Measurements from ENCODE around the gene ITPK1. TPM values are rescaled to one million over a fixed set of nuclear protein-coding genes. Genes with fewer than 3 reads are reported as not detected.

ITPK1 gene
- total and polyA plus RNA-seq, 10 of the 15 experiments (the other 5 are each of a cell fraction or from before 2014, with no cell fraction given) = 1.3 to 73.2 (median 27.0) TPM

GRCh38 chr14:92943855-92944570, 171.7 kb downstream of the ITPK1 start:
- no peaks in the 10 kb centered on the region for H4K20me1 ChIP-seq (ENCODE audit: control insufficient read depth, insufficient read depth)
- no peaks in the 10 kb centered on the region for H3K79me2 ChIP-seq (ENCODE audit: control insufficient read depth, insufficient read depth, low read length)
- SMC1A ChIA-PET (ENCODE audit: uncharacterized antibody, unreplicated experiment) = no interaction called here
- in situ Hi-C loops (cut with MboI) (no loop called here), intact Hi-C loops (cut with micrococcal nuclease; ENCODE audit: unreplicated experiment) (no loop called here)
- H3K9me3 ChIP-seq (replicated peaks; ENCODE audit: control insufficient read depth, insufficient read depth, low read length) = no peaks in the 10 kb centered on the region
- no peaks in the 10 kb centered on the region for H3K27me3 ChIP-seq (replicated peaks in 1 of 2; ENCODE audit: control insufficient read depth in 2 of 2, insufficient read depth in 2 of 2, low read length in 1 of 2)
- DNase-seq (ENCODE audit: low read depth, low spot score) (no peak), ATAC-seq (no peak), FAIRE-seq (no peak)
- TF ChIP-seq EGR1 (IDR thresholded peaks at IDR 0.05; ENCODE audit: borderline replicate concordance in 1 of 2, low read depth in 2 of 2, low read length in 2 of 2) = no peak
- no peak for TF ChIP-seq RUNX3 (IDR thresholded peaks at IDR 0.05; ENCODE audit: low read length)
- no peak for TF ChIP-seq SMAD5 (IDR thresholded peaks at IDR 0.05; ENCODE audit: low read depth)
- no peak for TF ChIP-seq CREM (IDR thresholded peaks at IDR 0.05; ENCODE audit: low read depth)
- TF ChIP-seq MYC (IDR thresholded peaks at IDR 0.05; ENCODE audit: insufficient read depth, insufficient read length, insufficient replicate concordance, low read length, severe bottlenecking) = no peak
- TF ChIP-seq, protein P1, sequence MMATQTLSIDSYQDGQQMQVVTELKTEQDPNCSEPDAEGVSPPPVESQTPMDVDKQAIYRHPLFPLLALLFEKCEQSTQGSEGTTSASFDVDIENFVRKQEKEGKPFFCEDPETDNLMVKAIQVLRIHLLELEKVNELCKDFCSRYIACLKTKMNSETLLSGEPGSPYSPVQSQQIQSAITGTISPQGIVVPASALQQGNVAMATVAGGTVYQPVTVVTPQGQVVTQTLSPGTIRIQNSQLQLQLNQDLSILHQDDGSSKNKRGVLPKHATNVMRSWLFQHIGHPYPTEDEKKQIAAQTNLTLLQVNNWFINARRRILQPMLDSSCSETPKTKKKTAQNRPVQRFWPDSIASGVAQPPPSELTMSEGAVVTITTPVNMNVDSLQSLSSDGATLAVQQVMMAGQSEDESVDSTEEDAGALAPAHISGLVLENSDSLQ (IDR thresholded peaks at IDR 0.05) = no peak
- no peak for TF ChIP-seq SMAD1 (IDR thresholded peaks at IDR 0.05; ENCODE audit: low read depth, partially characterized antibody)
- TF ChIP-seq PBX3 (IDR thresholded peaks at IDR 0.05; ENCODE audit: insufficient replicate concordance, low read depth, low read length) = no peak
- no peak for TF ChIP-seq JUNB (IDR thresholded peaks at IDR 0.05)
- TF ChIP-seq NFXL1 (IDR thresholded peaks at IDR 0.05; ENCODE audit: borderline replicate concordance) = no peak
- TF ChIP-seq, protein P2, sequence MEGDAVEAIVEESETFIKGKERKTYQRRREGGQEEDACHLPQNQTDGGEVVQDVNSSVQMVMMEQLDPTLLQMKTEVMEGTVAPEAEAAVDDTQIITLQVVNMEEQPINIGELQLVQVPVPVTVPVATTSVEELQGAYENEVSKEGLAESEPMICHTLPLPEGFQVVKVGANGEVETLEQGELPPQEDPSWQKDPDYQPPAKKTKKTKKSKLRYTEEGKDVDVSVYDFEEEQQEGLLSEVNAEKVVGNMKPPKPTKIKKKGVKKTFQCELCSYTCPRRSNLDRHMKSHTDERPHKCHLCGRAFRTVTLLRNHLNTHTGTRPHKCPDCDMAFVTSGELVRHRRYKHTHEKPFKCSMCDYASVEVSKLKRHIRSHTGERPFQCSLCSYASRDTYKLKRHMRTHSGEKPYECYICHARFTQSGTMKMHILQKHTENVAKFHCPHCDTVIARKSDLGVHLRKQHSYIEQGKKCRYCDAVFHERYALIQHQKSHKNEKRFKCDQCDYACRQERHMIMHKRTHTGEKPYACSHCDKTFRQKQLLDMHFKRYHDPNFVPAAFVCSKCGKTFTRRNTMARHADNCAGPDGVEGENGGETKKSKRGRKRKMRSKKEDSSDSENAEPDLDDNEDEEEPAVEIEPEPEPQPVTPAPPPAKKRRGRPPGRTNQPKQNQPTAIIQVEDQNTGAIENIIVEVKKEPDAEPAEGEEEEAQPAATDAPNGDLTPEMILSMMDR (IDR thresholded peaks at IDR 0.05 in 2 of 3, conservative IDR thresholded peaks at IDR 0.05 in 1 of 3; ENCODE audit: control insufficient read depth in 2 of 3, extremely low read depth in 1 of 3, insufficient read depth in 1 of 3, low read depth in 3 of 3, low read length in 3 of 3) = no peak
- no peak for TF ChIP-seq EZH2 (IDR thresholded peaks at IDR 0.05; ENCODE audit: borderline replicate concordance, control insufficient read depth, low read depth, low read length)
- TF ChIP-seq FOXK2 (IDR thresholded peaks at IDR 0.05) = no peak
- no peak for TF ChIP-seq BACH1 (IDR thresholded peaks at IDR 0.05; ENCODE audit: borderline replicate concordance)
- TF ChIP-seq POLR2AphosphoS5 (IDR thresholded peaks at IDR 0.05; ENCODE audit: low read length) = no peak
- POLR2A ChIA-PET = no interaction called here
- BruUV-seq (replicated peaks) = no TSS peak
- 85% methylated on average over 17 of the region's 17 CpGs for WGBS (ENCODE audit: insufficient coverage, insufficient replicate concordance, low lambda C conversion rate, missing lambda C conversion rate)
- H2AFZ ChIP-seq (ENCODE audit: control insufficient read depth, low read depth, low read length) = no peak overlapping the region
- no peak overlapping the region for H3K4me3 ChIP-seq
- CTCF ChIA-PET = no interaction called here
- no peak overlapping the region for H3K9ac ChIP-seq (ENCODE audit: control insufficient read depth, insufficient read depth, low read length)
- peaks cover 0 to 17% of the 10 kb centered on the region in 2 experiments; a peak in 3 of 4 replicates for H3K36me3 ChIP-seq (ENCODE audit: control insufficient read depth in 2 of 2, insufficient read depth in 2 of 2, low read length in 1 of 2)
- H3K27ac ChIP-seq (ENCODE audit: control insufficient read depth, insufficient read depth) = no peak overlapping the region
- H3K4me1 ChIP-seq (ENCODE audit: control insufficient read depth, insufficient read depth, low read length) = no peaks in the 10 kb centered on the region
- RAD21 ChIA-PET (ENCODE audit: unreplicated experiment) = no interaction called here
- H3K4me2 ChIP-seq (ENCODE audit: control insufficient read depth, insufficient read depth) = no peak overlapping the region

Measured in GM12878 (cell line).